SIG-M5 treated with dmso at 0.1 percent for 504 hours (cell line): ENCODE measurements around the gene JPT1.
A peak's percentile ranks its signal among the peaks of the same experiment; 100 is the strongest.
"Not testable (repeated sequence)": the region's sequence is repeated elsewhere in the genome, so short reads cannot be mapped to it uniquely, and the experiment has no call there.

Experiments
- DNase-seq: peaks from one replicate; lab custom pipeline; 2025; ENCODE audit not compliant: unreplicated experiment; lab: John Stamatoyannopoulos, UW

JPT1 gene

GRCh38 chr17:75130632-75131277 lies 23.6 kb downstream of the JPT1 start:
- DNase-seq = peak; percentile 74

- no peak for DNase-seq
Observed at GRCh38 chr17:75130059-75130631, 24.2 kb downstream of the JPT1 start.

GRCh38 chr17:75129576-75129975 lies 24.7 kb downstream of the JPT1 start:
- no peak for DNase-seq

- no peak for DNase-seq
Observed at GRCh38 chr17:75128694-75129505, 25.4 kb downstream of the JPT1 start.

GRCh38 chr17:75127936-75128335 lies 26.4 kb downstream of the JPT1 start:
- not testable (repeated sequence) for DNase-seq

GRCh38 chr17:75126954-75127353 lies 27.4 kb downstream of the JPT1 start:
- no peak for DNase-seq

- no peak for DNase-seq
Observed at GRCh38 chr17:75125984-75126383, 28.3 kb downstream of the JPT1 start.

- no peak for DNase-seq
Observed at GRCh38 chr17:75124819-75125162, 29.5 kb downstream of the JPT1 start.

GRCh38 chr17:75124041-75124818 lies 30.1 kb downstream of the JPT1 start:
- peak; percentile 40 for DNase-seq

GRCh38 chr17:75118307-75118706 lies 36.0 kb downstream of the JPT1 start:
- DNase-seq = no peak

- no peak for DNase-seq
Observed at GRCh38 chr17:75116737-75117136, 37.6 kb downstream of the JPT1 start.

- no peak for DNase-seq
Observed at GRCh38 chr17:75115555-75115954, 38.8 kb downstream of the JPT1 start.

GRCh38 chr17:75114552-75115314 lies 39.6 kb downstream of the JPT1 start:
- DNase-seq = no peak

- peak; percentile 93 for DNase-seq
Observed at GRCh38 chr17:75113798-75114551, 40.3 kb downstream of the JPT1 start.

GRCh38 chr17:75111777-75112335 lies 42.5 kb downstream of the JPT1 start:
- no peak for DNase-seq

- peak; percentile 22 for DNase-seq
Observed at GRCh38 chr17:75110234-75110937, 43.9 kb downstream of the JPT1 start.

- peak; percentile 78 for DNase-seq
Observed at GRCh38 chr17:75109407-75110233, 44.7 kb downstream of the JPT1 start, which contains the start of gene ARMC7. ARMC7 (plus strand) TSS chr17:75109969; CDS start chr17:75110289, 320 bp downstream.

- DNase-seq = no peak
Observed at GRCh38 chr17:75109046-75109406, 45.3 kb downstream of the JPT1 start.
